ENCODE data around the gene ZNF582.

- TF ChIP-seq SUZ12 (IDR thresholded peaks at IDR 0.05; ENCODE audit: extremely low read depth, insufficient read depth, insufficient read length) (no peak), YY1 (IDR thresholded peaks at IDR 0.05; ENCODE audit: insufficient read depth, insufficient read length) (no peak)
These were observed 36.4 kb downstream of the ZNF582 start for GRCh38 chr19:56356944-56357343.
